Endothelial cell of umbilical vein (primary cell): Measurements from ENCODE around the gene CACNG8.

ENCODE experiments used
- CTCF ChIP-seq, 2 donors: IDR thresholded peaks; 1 replicate in 1 of 2; 2 replicates in 1 of 2; pipeline ENCODE4 v1.5.1; 2011; ENCODE audit warnings: low read length in 2 of 2, mild to moderate bottlenecking in 2 of 2, moderate library complexity in 2 of 2, control low read depth in 1 of 2, inconsistent platforms in 1 of 2, low read depth in 1 of 2; ENCODE audit not compliant: insufficient read depth in 1 of 2; ENCODE audit errors: extremely low read depth in 1 of 2
- EZH2 ChIP-seq: IDR thresholded peaks from 2 replicates; pipeline ENCODE4 v1.6.1; 2012; ENCODE audit warnings: borderline replicate concordance, low read depth, mild to moderate bottlenecking, moderate library complexity, low read length, inconsistent platforms; ENCODE audit not compliant: severe bottlenecking
- JUN ChIP-seq: IDR thresholded peaks from 2 replicates; pipeline ENCODE4 v1.6.1; 2011; ENCODE audit warnings: borderline replicate concordance, low read depth; ENCODE audit not compliant: insufficient read length, insufficient read depth
- MAX ChIP-seq: IDR thresholded peaks from 2 replicates; pipeline ENCODE4 v1.6.1; 2011; ENCODE audit not compliant: insufficient read depth, insufficient read length
- MYC ChIP-seq: IDR thresholded peaks from one replicate; pipeline ENCODE4 v1.6.1; 2011; ENCODE audit warnings: mild to moderate bottlenecking, low read depth, low read length
- POLR2A ChIP-seq: IDR thresholded peaks from 2 replicates; pipeline ENCODE4 v1.6.1; 2012; ENCODE audit warnings: low read depth, mild to moderate bottlenecking, control low read depth, low read length
- POLR2AphosphoS5 ChIP-seq: IDR thresholded peaks from 2 replicates; pipeline ENCODE4 v1.6.1; 2012; ENCODE audit warnings: low read depth, mild to moderate bottlenecking, control low read depth, low read length, moderate library complexity; ENCODE audit not compliant: insufficient read depth

GRCh38 chr19:54017261-54017660 is 54.5 kb downstream of the CACNG8 start:
- TF ChIP-seq EZH2 (no peak), CTCF (IDR thresholded peaks at IDR 0.05; ENCODE audit: extremely low read depth in 1 of 2, insufficient read depth in 1 of 2, low read depth in 1 of 2, low read length in 2 of 2) (no peak), POLR2A (no peak), POLR2AphosphoS5 (no peak), MAX (no peak), MYC (no peak), JUN (no peak)
